ENCODE measurements around the gene ZNF554. TPM values are rescaled to one million over a fixed set of nuclear protein-coding genes. Genes with fewer than 3 reads are reported as not detected.

Gene ZNF554
- total RNA-seq, 1 donor from 2014 or later: 8.6 TPM

DNA sequence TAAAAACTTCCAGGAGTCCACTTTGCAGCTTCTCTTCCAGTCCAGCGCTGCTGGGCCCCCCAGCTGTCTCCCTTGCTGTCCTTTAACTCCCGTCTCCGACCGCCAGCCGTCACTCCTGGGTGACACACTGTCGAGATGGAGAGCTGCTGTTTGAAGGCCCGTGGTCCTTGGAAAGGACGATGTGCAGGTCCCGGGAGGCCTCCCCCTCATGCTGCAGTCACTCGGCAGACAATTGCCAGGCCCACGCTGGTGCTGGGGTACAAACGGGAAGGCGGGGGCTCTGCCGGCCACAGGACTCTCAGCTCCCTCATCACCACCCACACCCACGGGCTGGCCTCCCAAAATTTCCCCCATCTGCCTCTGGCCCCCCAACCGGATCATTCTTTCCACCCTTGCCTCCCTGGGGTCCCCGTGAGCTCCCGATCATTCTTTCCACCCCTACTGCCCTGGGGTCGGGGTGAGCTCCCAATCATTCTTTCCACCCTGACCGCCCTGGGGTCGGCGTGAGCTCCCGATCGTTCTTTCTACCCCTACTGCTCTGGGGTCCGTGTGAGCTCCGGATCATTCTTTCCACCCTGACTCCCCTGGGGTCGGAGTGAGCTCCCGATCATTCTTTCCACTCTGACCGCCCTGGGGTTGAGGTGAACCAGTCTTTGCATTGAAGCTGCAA, 16.0 kb upstream of the ZNF554 start:
- H3K27ac Mint-ChIP-seq (ENCODE audit: unreplicated experiment): no peak overlapping the region

DNA sequence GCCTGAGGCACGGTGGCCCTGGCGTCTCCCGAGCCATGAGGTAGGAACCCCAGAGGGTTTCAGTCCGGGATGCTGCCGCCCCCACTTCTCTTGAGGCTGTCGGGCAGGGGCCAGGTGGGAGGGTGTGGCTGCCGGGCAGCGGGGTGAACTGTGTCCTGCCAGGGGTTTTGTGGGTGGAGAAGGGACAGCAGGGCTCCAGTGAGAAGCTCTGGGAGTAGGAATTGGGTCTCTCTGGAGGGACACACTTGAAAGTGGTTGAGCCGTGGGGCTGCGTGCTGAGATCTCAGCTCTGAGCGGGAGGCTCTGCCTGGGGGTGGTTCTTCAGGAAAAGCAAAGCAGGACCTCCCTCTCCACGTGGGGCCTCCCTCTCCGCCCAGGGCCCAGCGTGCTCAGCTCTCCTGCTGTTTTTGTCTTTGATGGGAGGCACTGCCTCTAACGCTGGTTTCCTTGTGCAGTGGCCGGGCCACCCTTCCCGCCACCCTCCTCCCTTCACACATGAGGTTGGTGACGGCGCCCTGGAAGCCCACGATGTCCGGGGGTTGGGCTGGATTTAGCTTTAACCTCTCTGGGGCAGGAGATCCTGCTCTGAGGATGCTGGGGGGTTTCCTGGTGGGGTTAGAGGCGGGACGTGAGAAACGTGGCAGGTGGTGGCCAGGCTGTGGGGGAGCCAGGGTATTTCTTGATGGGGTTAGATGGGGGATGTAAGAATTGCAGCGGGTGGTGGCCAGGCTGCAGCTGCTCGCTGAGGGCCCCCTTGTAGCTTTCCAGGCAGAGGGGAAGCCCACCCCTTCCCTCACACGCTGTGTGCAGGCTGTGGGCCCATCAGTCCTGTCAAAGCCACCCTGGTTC, 15.3 kb upstream of the ZNF554 start:
- Mint-ChIP-seq H3K4me1 (no peaks in the 10 kb centered on the region), H3K27ac (ENCODE audit: unreplicated experiment) (no peak overlapping the region), H3K9me3 (no peaks in the 10 kb centered on the region), H3K36me3 (ENCODE audit: low read depth) (peaks cover 16% of the 10 kb centered on the region), H3K4me3 (no peak overlapping the region), H3K27me3 (ENCODE audit: low read depth) (no peaks in the 10 kb centered on the region)
- TF ChIP-seq CTCF (conservative IDR thresholded peaks at IDR 0.05): no peak
- DNase-seq (ENCODE audit: low read depth, low spot score): no peak

More for the DNA sequence above, 16.0 kb upstream of the ZNF554 start:
- no peak for DNase-seq (ENCODE audit: low read depth, low spot score)
- TF ChIP-seq CTCF (conservative IDR thresholded peaks at IDR 0.05): no peak
- H3K27me3 Mint-ChIP-seq (ENCODE audit: low read depth): no peaks in the 10 kb centered on the region
- no peaks in the 10 kb centered on the region for H3K9me3 Mint-ChIP-seq
- peaks cover 13% of the 10 kb centered on the region for H3K36me3 Mint-ChIP-seq (ENCODE audit: low read depth)
- H3K4me1 Mint-ChIP-seq: no peaks in the 10 kb centered on the region
- H3K4me3 Mint-ChIP-seq: no peak overlapping the region

GRCh38 chr19:2805261-2805900, 14.3 kb upstream of the ZNF554 start:
- H3K36me3 Mint-ChIP-seq (ENCODE audit: low read depth): peaks cover 16% of the 10 kb centered on the region
- no peaks in the 10 kb centered on the region for H3K9me3 Mint-ChIP-seq
- no peaks in the 10 kb centered on the region for H3K27me3 Mint-ChIP-seq (ENCODE audit: low read depth)
- no peak for TF ChIP-seq CTCF (conservative IDR thresholded peaks at IDR 0.05)
- H3K27ac Mint-ChIP-seq (ENCODE audit: unreplicated experiment): no peak overlapping the region
- no peak for DNase-seq (ENCODE audit: low read depth, low spot score)
- H3K4me3 Mint-ChIP-seq: no peak overlapping the region
- no peaks in the 10 kb centered on the region for H3K4me1 Mint-ChIP-seq

- Mint-ChIP-seq H3K27ac (ENCODE audit: unreplicated experiment) (no peak overlapping the region), H3K36me3 (ENCODE audit: low read depth) (peaks cover 12% of the 10 kb centered on the region), H3K9me3 (no peaks in the 10 kb centered on the region), H3K4me1 (no peaks in the 10 kb centered on the region), H3K27me3 (ENCODE audit: low read depth) (no peaks in the 10 kb centered on the region), H3K4me3 (no peak overlapping the region)
- no peak for DNase-seq (ENCODE audit: low read depth, low spot score)
- no peak for TF ChIP-seq CTCF (conservative IDR thresholded peaks at IDR 0.05)
Measured at GRCh38 chr19:2805991-2806649, 13.5 kb upstream of the ZNF554 start.

- Mint-ChIP-seq H3K9me3 (no peaks in the 10 kb centered on the region), H3K36me3 (ENCODE audit: low read depth) (peaks cover 11% of the 10 kb centered on the region), H3K27ac (ENCODE audit: unreplicated experiment) (no peak overlapping the region), H3K4me3 (no peak overlapping the region), H3K4me1 (no peaks in the 10 kb centered on the region), H3K27me3 (ENCODE audit: low read depth) (no peaks in the 10 kb centered on the region)
- no peak for DNase-seq (ENCODE audit: low read depth, low spot score)
- no peak for TF ChIP-seq CTCF (conservative IDR thresholded peaks at IDR 0.05)
Measured at GRCh38 chr19:2806736-2807378, 12.8 kb upstream of the ZNF554 start.
